Kidney (tissue), 14 donors: ENCODE results near the gene SURF2. TPM values are rescaled to one million over a fixed set of nuclear protein-coding genes. Genes with fewer than 3 reads are reported as not detected.
A peak's percentile ranks its signal among the peaks of the same experiment; 100 is the strongest.

Experiments used
- DNase-seq, 5 donors: peaks; one replicate each; pipeline ENCODE4 v3.0.0-alpha.2; 2013 to 2020
- FAIRE-seq: peaks from 2 replicates; lab custom pipeline; 2012; peaks lifted over from hg19 to GRCh38; lab: Jason Lieb, UNC
- H3K27ac ChIP-seq, 2 donors: one replicate each; pipeline ENCODE4 v1.7.0; 2013; ENCODE audit warnings: low read depth in 2 of 2, low read length in 2 of 2, inconsistent platforms in 1 of 2
- H3K27me3 ChIP-seq: one replicate; pipeline ENCODE4 v1.7.1; 2013; ENCODE audit warnings: low read length, inconsistent platforms; ENCODE audit not compliant: control insufficient read depth, insufficient read depth
- H3K36me3 ChIP-seq, 3 donors: one replicate each; pipeline versions ENCODE4 v1.7.0 to v1.7.1; 2013; ENCODE audit warnings: low read length in 3 of 3, control low read depth in 1 of 3, inconsistent platforms in 1 of 3; ENCODE audit not compliant: insufficient read depth in 3 of 3, control insufficient read depth in 2 of 3
- H3K4me1 ChIP-seq, 3 donors: one replicate each; pipeline versions ENCODE4 v1.7.0 to v1.7.1; 2013; ENCODE audit warnings: low read length in 3 of 3, inconsistent platforms in 1 of 3, low read depth in 1 of 3; ENCODE audit not compliant: control insufficient read depth in 2 of 3, insufficient read depth in 2 of 3
- H3K4me3 ChIP-seq, 3 donors: one replicate each; pipeline versions ENCODE4 v1.7.0 to v1.8.1; 2013; ENCODE audit warnings: low read length in 3 of 3, control low read depth in 1 of 3, inconsistent platforms in 1 of 3
- H3K9ac ChIP-seq, 3 donors: one replicate each; pipeline versions ENCODE4 v1.7.0 to v1.7.1; 2013; ENCODE audit warnings: low read length in 3 of 3, control low read depth in 1 of 3, inconsistent platforms in 1 of 3
- H3K9me3 ChIP-seq, 3 donors: one replicate each; pipeline versions ENCODE4 v1.7.0 to v1.7.1; 2013; ENCODE audit warnings: low read length in 3 of 3, control low read depth in 1 of 3, inconsistent platforms in 1 of 3; ENCODE audit not compliant: control insufficient read depth in 2 of 3, insufficient read depth in 1 of 3
- intact Hi-C: fragments of 100-400 bp; cut with DNase I; formaldehyde crosslinking; loops from one replicate; pipeline ENCODE4 v1.11.1; 2022
- polyA plus RNA-seq: library from polyadenylated mRNA; stranded (reverse); fragments of 350-450 nt; fragmentation: Illumina TruSeq; extraction: RNeasy Lipid Tissue Mini Kit (QIAGEN cat#74804); gene quantifications from one replicate; pipeline ENCODE4 v1.2.3, GENCODE V29; 2014; ENCODE audit warnings: low read depth, low replicate concordance; ENCODE audit not compliant: insufficient read depth
- total RNA-seq: library from RNA; stranded (reverse); fragmentation: NEBNext Ultra II Directional; extraction: Animal tissue kit (Norgen Biotek cat#: 25700); gene quantifications from one replicate; pipeline ENCODE4 v1.2.1, GENCODE V29; 2021
- TF ChIP-seq, protein P1 (sequence below): IDR thresholded peaks from 3 replicates; pipeline ENCODE4 v1.5.1; 2012; ENCODE audit warnings: mild to moderate bottlenecking, moderate library complexity, borderline replicate concordance; ENCODE audit not compliant: insufficient read depth; ENCODE audit errors: extremely low read depth
- donor health status: control.
- donor health status: control.
- donor health status: control.
- donor health status: control.
- donor health status: control.
- donor health status: DM: yes; HTN: yes; CAD: no.
- donor health status: Normal renal cell carcinoma (clear cell type).

Gene SURF2
- total and polyA plus RNA-seq, 2 donors from 2014 or later: 23.5 to 61.2 TPM

GRCh38 chr9:133348718-133349573 lies 7.4 kb upstream of the SURF2 start:
- peaks cover 10 to 50% (median 29%) of the 10 kb centered on the region in 3 donors for H3K36me3 ChIP-seq
- FAIRE-seq: no peak
- H3K9ac ChIP-seq: peak overlapping the region; percentile 91 to 99 (median 92)
- no peaks in the 10 kb centered on the region for H3K27me3 ChIP-seq
- H3K27ac ChIP-seq: peak overlapping the region; percentile 84 to 96
- peaks cover 4 to 19% (median 5%) of the 10 kb centered on the region in 3 donors for H3K4me1 ChIP-seq
- H3K4me3 ChIP-seq: peak overlapping the region; percentile 76 to 99 (median 93)
- intact Hi-C loops: no loop called here
- no peak for DNase-seq
- TF ChIP-seq, protein P1, sequence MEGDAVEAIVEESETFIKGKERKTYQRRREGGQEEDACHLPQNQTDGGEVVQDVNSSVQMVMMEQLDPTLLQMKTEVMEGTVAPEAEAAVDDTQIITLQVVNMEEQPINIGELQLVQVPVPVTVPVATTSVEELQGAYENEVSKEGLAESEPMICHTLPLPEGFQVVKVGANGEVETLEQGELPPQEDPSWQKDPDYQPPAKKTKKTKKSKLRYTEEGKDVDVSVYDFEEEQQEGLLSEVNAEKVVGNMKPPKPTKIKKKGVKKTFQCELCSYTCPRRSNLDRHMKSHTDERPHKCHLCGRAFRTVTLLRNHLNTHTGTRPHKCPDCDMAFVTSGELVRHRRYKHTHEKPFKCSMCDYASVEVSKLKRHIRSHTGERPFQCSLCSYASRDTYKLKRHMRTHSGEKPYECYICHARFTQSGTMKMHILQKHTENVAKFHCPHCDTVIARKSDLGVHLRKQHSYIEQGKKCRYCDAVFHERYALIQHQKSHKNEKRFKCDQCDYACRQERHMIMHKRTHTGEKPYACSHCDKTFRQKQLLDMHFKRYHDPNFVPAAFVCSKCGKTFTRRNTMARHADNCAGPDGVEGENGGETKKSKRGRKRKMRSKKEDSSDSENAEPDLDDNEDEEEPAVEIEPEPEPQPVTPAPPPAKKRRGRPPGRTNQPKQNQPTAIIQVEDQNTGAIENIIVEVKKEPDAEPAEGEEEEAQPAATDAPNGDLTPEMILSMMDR: no peak
- H3K9me3 ChIP-seq: no peaks in the 10 kb centered on the region

GRCh38 chr9:133349965-133350616 lies 6.3 kb upstream of the SURF2 start:
- TF ChIP-seq, protein P1: no peak
- Histone ChIP-seq H3K36me3 (peaks cover 10 to 41% (median 29%) of the 10 kb centered on the region in 3 donors), H3K4me1 (peaks cover 4 to 22% (median 5%) of the 10 kb centered on the region in 3 donors), H3K27ac (no peak overlapping the region), H3K4me3 (no peak overlapping the region), H3K27me3 (no peaks in the 10 kb centered on the region), H3K9me3 (no peaks in the 10 kb centered on the region), H3K9ac (no peak overlapping the region)
- DNase-seq (peak in 1 of 5 donors; percentile 27), FAIRE-seq (no peak)
- intact Hi-C loops: no loop called here

GRCh38 chr9:133351526-133351907 lies 4.8 kb upstream of the SURF2 start:
- Histone ChIP-seq H3K9me3 (no peaks in the 10 kb centered on the region), H3K36me3 (peaks cover 10 to 35% (median 25%) of the 10 kb centered on the region in 3 donors), H3K9ac (no peak overlapping the region), H3K27ac (no peak overlapping the region), H3K4me1 (peaks cover 3 to 23% (median 4%) of the 10 kb centered on the region in 3 donors), H3K27me3 (no peaks in the 10 kb centered on the region), H3K4me3 (no peak overlapping the region)
- FAIRE-seq (no peak), DNase-seq (peak in 1 of 5 donors; percentile 8)
- TF ChIP-seq, protein P1: no peak
- intact Hi-C loops: no loop called here
